Heart left ventricle (tissue), 16 donors: ENCODE data around the gene SPRYD7. TPM values are rescaled to one million over a fixed set of nuclear protein-coding genes. Genes with fewer than 3 reads are reported as not detected.

Source experiments
- ATAC-seq, 4 donors: fragments of 200-7000 bp; cut with Tn5 transposase; one replicate each; pipeline ENCODE4 v1.9.1; 2020 to 2022; ENCODE audit warnings: moderate library complexity in 4 of 4, mild to moderate bottlenecking in 3 of 4, moderate number of reproducible peaks in 1 of 4
- DNase-seq, 5 donors: peaks; one replicate each; pipeline ENCODE4 v3.0.0-alpha.2; 2020
- H3K27ac ChIP-seq, 12 donors: fragments of 200-600 bp; sonication (generic) in 4 of 12; one replicate each; pipeline versions ENCODE4 v1.5.0 to v1.8.0; 2016 to 2022; ENCODE audit warnings: mild to moderate bottlenecking in 2 of 12
- H3K27me3 ChIP-seq, 9 donors: fragments of 200-600 bp; sonication (generic) in 2 of 9; one replicate each; pipeline versions ENCODE4 v1.5.1 to v1.8.0; 2016 to 2022; ENCODE audit warnings: mild to moderate bottlenecking in 3 of 9
- H3K36me3 ChIP-seq, 9 donors: fragments of 200-600 bp; sonication (generic) in 2 of 9; one replicate each; pipeline versions ENCODE4 v1.5.0 to v1.8.0; 2018 to 2022; ENCODE audit warnings: mild to moderate bottlenecking in 2 of 9
- H3K4me1 ChIP-seq, 12 donors: fragments of 200-600 bp; sonication (generic) in 4 of 12; one replicate each; pipeline versions ENCODE4 v1.5.0 to v1.8.0; 2016 to 2022; ENCODE audit warnings: mild to moderate bottlenecking in 3 of 12
- H3K4me3 ChIP-seq, 12 donors: fragments of 200-600 bp; sonication (generic) in 4 of 12; one replicate each; pipeline versions ENCODE4 v1.5.0 to v1.8.0; 2017 to 2022; ENCODE audit warnings: mild to moderate bottlenecking in 9 of 12, moderate library complexity in 4 of 12
- H3K9me3 ChIP-seq, 12 donors: fragments of 200-600 bp; sonication (generic) in 4 of 12; one replicate each; pipeline versions ENCODE4 v1.5.0 to v1.8.0; 2016 to 2022; ENCODE audit warnings: mild to moderate bottlenecking in 1 of 12
- POLR2A ChIP-seq, 2 donors: fragments of 450-650 bp; IDR thresholded peaks; one replicate each; pipeline ENCODE4 v1.6.1; 2017; ENCODE audit warnings: antibody characterized with exemption in 2 of 2, mild to moderate bottlenecking in 2 of 2, moderate library complexity in 2 of 2
- WGBS, 4 donors: extraction: QIAGEN DNeasy Blood & Tissue Kit in 2 of 4; methylation state at CpG; one replicate each; pipeline versions ENCODE4 v1.1.5 to v1.1.7; 2013 to 2018; 5-methylcytosine and 5-hydroxymethylcytosine counted together
- intact Hi-C, 10 donors: fragments of 100-400 bp; cut with DNase I; formaldehyde crosslinking; loops; one replicate each; pipeline versions ENCODE4 v1.11.1 to v1.14.2; 2022
- polyA plus RNA-seq, 2 donors: library from polyadenylated mRNA; stranded (reverse); fragments of 200-250 nt; gene quantifications; one replicate each; pipeline ENCODE4 v1.2.3, GENCODE V29; 2013
- total RNA-seq, 9 donors: library from RNA; depleted of rRNA in 2 of 9; stranded (reverse); fragments of >200 nt in 2 of 9; fragmentation: NEBNext Ultra II Directional in 3 of 9; extraction: Animal tissue kit (Norgen Biotek cat#: 25700) in 3 of 9; gene quantifications; one replicate each; pipeline versions ENCODE4 v1.1.0 to v1.2.4, GENCODE V29; 2016 to 2023
- TF ChIP-seq, protein P1 (sequence below), 12 donors: fragments of 200-600 bp; sonication (generic) in 4 of 12; IDR thresholded peaks; one replicate each; pipeline versions ENCODE4 v1.5.0 to v1.8.0; 2018 to 2022; ENCODE audit warnings: antibody characterized with exemption in 12 of 12, mild to moderate bottlenecking in 5 of 12
- donor health status: ischemic (EF 13 %, LVEDD 7.1; RV severe dilation, severe dysfunction).
- donor health status: healthy with polysubstance abuse.
- donor health status: DM: no; HTN: yes; CAD: no.
- donor health status: DM: no; HTN: no; CAD: no.
- donor health status: ischemic (EF 25% LVEDD 6.9; RV normal size, moderate dysfunction).
- donor health status: ischemic (EF 25% LVEDD 5.7; RV mildly dilated, moderate dysfunction).
- donor health status: healthy.
- donor health status: DM: yes; HTN: yes; CAD: no.
- donor health status: ischemic (EF 35%, LVEDD 5.7; RV mildly dilated, moderate dysfunction).
- donor health status: nonischemic (EF 11% LVEDD 7.7; RV severe dilation, severe dysfunction).
- donor health status: DM: yes; HTN: yes; CAD: no.
- donor health status: PGD.
- donor health status: ischemic (EF 29% LVEDD 5.4; RV normal size, mild dysfunction).
- donor health status: nonischemic (EF 23%, LVEDD 6.1; RV moderate dilation, normal function).

Gene SPRYD7
- total and polyA plus RNA-seq, 11 donors, result 6.3 to 14.4 (median 12.3) TPM

DNA sequence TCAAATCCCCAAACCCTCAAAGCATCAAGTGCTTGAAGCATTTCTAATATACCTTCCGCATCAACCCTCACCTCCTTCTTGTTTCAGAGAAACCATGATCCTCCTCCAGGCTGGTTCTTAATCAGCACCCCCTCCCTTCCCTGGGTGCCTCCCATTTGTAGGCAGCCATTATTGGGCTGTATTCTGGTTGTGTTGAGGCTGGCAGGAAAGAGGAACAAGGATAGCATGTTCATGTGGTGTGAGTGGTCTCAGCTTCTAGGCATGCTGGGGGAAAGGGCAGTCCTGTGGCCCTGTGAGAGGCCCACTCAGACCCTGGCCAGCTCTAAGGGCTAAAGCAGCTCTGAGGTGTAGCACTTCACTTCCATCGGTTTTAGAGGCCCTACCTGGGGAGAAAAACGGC lies 41.9 kb upstream of the SPRYD7 start:
- H3K36me3 ChIP-seq, result peaks cover 0 to 13% (median 0%) of the 10 kb centered on the region in 9 donors
- no peaks in the 10 kb centered on the region for H3K9me3 ChIP-seq
- no peaks in the 10 kb centered on the region for H3K27me3 ChIP-seq
- TF ChIP-seq POLR2A (IDR thresholded peaks at IDR 0.05), result no peak
- no peak overlapping the region for H3K4me3 ChIP-seq
- peak in 1 of 4 donors; percentile 16 for ATAC-seq
- peaks cover 0 to 5% (median 0%) of the 10 kb centered on the region in 12 donors for H3K4me1 ChIP-seq
- no peak overlapping the region for H3K27ac ChIP-seq
- WGBS, 4 donors, result 73 to 83% (median 80%) methylated on average over 3 of the region's 3 CpGs
- intact Hi-C loops, result loop anchor here (2.0 to 10.0 kb wide), 17 partner anchors 547 to 1094 kb away; no protein-coding TSS in a partner anchor
- DNase-seq, result no peak

DNA sequence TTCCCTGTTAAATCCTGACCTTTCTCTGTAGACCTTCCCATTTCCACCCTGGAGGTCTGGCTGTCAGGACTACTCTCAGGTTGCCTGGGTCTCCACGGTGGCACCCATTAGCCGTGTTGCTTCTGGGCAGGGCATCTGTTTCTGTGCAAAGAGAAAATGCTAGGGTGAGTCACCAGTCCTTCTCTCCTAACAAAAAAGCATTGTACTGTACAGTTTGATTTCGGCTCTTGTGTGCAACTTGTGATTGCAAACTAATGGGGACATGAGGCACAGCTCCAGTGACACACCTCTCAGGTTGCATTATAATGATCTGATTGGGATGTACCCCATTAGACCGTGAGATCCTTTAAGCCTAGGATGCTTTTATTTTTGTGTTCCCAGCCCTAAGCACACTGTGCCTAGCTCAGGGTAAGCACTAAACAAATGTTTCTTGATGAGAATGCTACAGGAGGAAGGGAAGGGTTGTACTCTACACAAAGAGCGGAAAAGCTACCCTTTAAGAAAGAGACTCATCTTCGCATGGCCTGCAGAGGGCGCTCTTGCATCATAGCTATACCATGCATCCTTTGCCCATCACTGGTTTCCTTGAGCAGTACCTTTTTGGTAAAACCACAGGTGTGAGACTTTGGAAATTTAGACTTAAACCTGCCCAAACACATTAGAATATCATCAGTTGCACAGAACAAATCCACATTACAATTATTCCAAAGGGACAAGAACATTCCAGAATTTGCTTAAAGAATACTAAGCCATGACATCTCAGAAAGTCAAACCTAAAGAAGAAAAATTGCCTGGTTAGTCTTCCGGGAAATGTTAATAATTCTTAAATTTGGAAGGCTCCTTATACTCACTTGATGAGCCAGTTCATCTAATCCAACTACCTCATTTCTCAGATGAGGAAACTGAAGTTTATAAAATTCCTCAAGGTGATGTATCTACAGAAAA lies 40.4 kb upstream of the SPRYD7 start:
- H3K27me3 ChIP-seq, result no peaks in the 10 kb centered on the region
- TF ChIP-seq, protein P1, sequence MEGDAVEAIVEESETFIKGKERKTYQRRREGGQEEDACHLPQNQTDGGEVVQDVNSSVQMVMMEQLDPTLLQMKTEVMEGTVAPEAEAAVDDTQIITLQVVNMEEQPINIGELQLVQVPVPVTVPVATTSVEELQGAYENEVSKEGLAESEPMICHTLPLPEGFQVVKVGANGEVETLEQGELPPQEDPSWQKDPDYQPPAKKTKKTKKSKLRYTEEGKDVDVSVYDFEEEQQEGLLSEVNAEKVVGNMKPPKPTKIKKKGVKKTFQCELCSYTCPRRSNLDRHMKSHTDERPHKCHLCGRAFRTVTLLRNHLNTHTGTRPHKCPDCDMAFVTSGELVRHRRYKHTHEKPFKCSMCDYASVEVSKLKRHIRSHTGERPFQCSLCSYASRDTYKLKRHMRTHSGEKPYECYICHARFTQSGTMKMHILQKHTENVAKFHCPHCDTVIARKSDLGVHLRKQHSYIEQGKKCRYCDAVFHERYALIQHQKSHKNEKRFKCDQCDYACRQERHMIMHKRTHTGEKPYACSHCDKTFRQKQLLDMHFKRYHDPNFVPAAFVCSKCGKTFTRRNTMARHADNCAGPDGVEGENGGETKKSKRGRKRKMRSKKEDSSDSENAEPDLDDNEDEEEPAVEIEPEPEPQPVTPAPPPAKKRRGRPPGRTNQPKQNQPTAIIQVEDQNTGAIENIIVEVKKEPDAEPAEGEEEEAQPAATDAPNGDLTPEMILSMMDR (IDR thresholded peaks at IDR 0.05), result peak; percentile 59 to 92 (median 89)
- no peak for TF ChIP-seq POLR2A (IDR thresholded peaks at IDR 0.05)
- 51 to 58% (median 55%) methylated on average over 8 of the region's 8 CpGs for WGBS, 4 donors
- no peak overlapping the region for H3K27ac ChIP-seq
- H3K9me3 ChIP-seq, result no peaks in the 10 kb centered on the region
- ATAC-seq, result peak in 3 of 4 donors; percentile 80 to 85 (median 81)
- H3K4me3 ChIP-seq, result no peak overlapping the region
- H3K36me3 ChIP-seq, result peaks cover 0 to 13% (median 0%) of the 10 kb centered on the region in 9 donors
- intact Hi-C loops, result loop anchor here (1.0 to 10.0 kb wide), 18 partner anchors 548 to 1096 kb away; no protein-coding TSS in a partner anchor
- peaks cover 0 to 5% (median 0%) of the 10 kb centered on the region in 12 donors for H3K4me1 ChIP-seq
- DNase-seq, result peak; percentile 50 to 79 (median 66)

DNA sequence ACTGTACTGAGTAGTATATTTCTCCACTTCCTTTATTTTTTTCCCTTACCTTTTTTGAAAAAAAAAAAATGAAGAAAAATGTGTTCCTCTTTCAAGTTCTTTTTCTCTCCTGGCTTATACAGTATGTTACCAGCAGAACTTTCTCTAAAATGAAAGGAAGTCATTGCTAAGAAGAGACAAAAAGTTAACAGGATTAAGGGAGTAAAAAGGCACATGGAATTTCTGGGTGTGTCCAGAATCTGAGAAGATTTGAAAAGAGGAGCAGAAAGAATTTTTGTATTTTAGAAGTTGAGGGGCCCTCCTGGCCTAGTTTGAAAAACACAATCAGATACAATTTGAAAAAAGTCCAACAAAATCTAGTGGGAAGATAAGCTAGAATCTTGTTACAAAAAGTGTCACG lies 39.7 kb upstream of the SPRYD7 start:
- TF ChIP-seq, protein P1 (IDR thresholded peaks at IDR 0.05), result no peak
- TF ChIP-seq POLR2A (IDR thresholded peaks at IDR 0.05), result no peak
- ATAC-seq (no peak), DNase-seq (no peak)
- no peak overlapping the region for H3K4me3 ChIP-seq
- H3K27me3 ChIP-seq, result no peaks in the 10 kb centered on the region
- no peak overlapping the region for H3K27ac ChIP-seq
- intact Hi-C loops, result loop anchor here (1.0 to 10.0 kb wide), 18 partner anchors 549 to 1096 kb away; no protein-coding TSS in a partner anchor
- H3K9me3 ChIP-seq, result no peaks in the 10 kb centered on the region
- 83 to 98% (median 92%) methylated on average over 1 of the region's 1 CpG for WGBS, 4 donors
- peaks cover 0 to 5% (median 0%) of the 10 kb centered on the region in 12 donors for H3K4me1 ChIP-seq
- H3K36me3 ChIP-seq, result peaks cover 0 to 13% (median 0%) of the 10 kb centered on the region in 9 donors

- intact Hi-C loops, result loop anchor here in 3 of 10 donors (10.0 kb wide), 5 partner anchors 552 to 1092 kb away; no protein-coding TSS in a partner anchor
- no peak for TF ChIP-seq POLR2A (IDR thresholded peaks at IDR 0.05)
- TF ChIP-seq, protein P1 (IDR thresholded peaks at IDR 0.05), result no peak
- 89 to 97% (median 92%) methylated on average over 4 of the region's 4 CpGs for WGBS, 4 donors
These were observed 36.6 kb upstream of the SPRYD7 start for GRCh38 chr13:49972709-49973108.

More at GRCh38 chr13:49972709-49973108, 36.6 kb upstream of the SPRYD7 start:
- Histone ChIP-seq H3K4me1 (no peaks in the 10 kb centered on the region), H3K27me3 (no peaks in the 10 kb centered on the region), H3K9me3 (no peaks in the 10 kb centered on the region), H3K36me3 (peaks cover 0 to 13% (median 0%) of the 10 kb centered on the region in 9 donors), H3K4me3 (no peak overlapping the region), H3K27ac (no peak overlapping the region)
- DNase-seq, result no peak
- ATAC-seq, result no peak
